NCI-H1092 (cell line): ENCODE measurements around the gene EDC4.
"Not testable (repeated sequence)": the region's sequence is repeated elsewhere in the genome, so short reads cannot be mapped to it uniquely, and the experiment has no call there.

Experiments
- DNase-seq: peaks from one replicate; lab custom pipeline; 2025; lab: John Stamatoyannopoulos, UW

The EDC4 gene

GRCh38 chr16:67853670-67854069, 19.2 kb upstream of the EDC4 start:
- no peak for DNase-seq

GRCh38 chr16:67855789-67856188, 17.1 kb upstream of the EDC4 start:
- DNase-seq = no peak

- no peak for DNase-seq
Observed at GRCh38 chr16:67856927-67857546, 15.8 kb upstream of the EDC4 start.

GRCh38 chr16:67857547-67858233, 15.2 kb upstream of the EDC4 start:
- DNase-seq = no peak

- no peak for DNase-seq
Observed at GRCh38 chr16:67858500-67858899, 14.4 kb upstream of the EDC4 start.

GRCh38 chr16:67860589-67861398, 12.1 kb upstream of the EDC4 start:
- DNase-seq = no peak

GRCh38 chr16:67861877-67862276, 11.0 kb upstream of the EDC4 start:
- no peak for DNase-seq

- DNase-seq = no peak
Observed at GRCh38 chr16:67862623-67863583, 9.9 kb upstream of the EDC4 start.

- DNase-seq = not testable (repeated sequence)
Observed at GRCh38 chr16:67864044-67864443, 8.8 kb upstream of the EDC4 start.

- DNase-seq = no peak
Observed at GRCh38 chr16:67864594-67864993, 8.3 kb upstream of the EDC4 start.

- no peak for DNase-seq
Observed at GRCh38 chr16:67865318-67865717, 7.5 kb upstream of the EDC4 start.

GRCh38 chr16:67868290-67868689, 4.6 kb upstream of the EDC4 start:
- no peak for DNase-seq

- DNase-seq = no peak
Observed at GRCh38 chr16:67869653-67870052, 3.2 kb upstream of the EDC4 start.

GRCh38 chr16:67871256-67871655, 1.6 kb upstream of the EDC4 start:
- DNase-seq = no peak

- no peak for DNase-seq
Observed at GRCh38 chr16:67872131-67872630, 671 bp upstream of the EDC4 start.

GRCh38 chr16:67873435-67874370, 851 bp downstream of the EDC4 start:
- DNase-seq = no peak

- no peak for DNase-seq
Observed at GRCh38 chr16:67874372-67874771, 1.5 kb downstream of the EDC4 start.

GRCh38 chr16:67877064-67877463, 4.2 kb downstream of the EDC4 start:
- no peak for DNase-seq

GRCh38 chr16:67878232-67878631, 5.4 kb downstream of the EDC4 start:
- no peak for DNase-seq

GRCh38 chr16:67878846-67879245, 6.0 kb downstream of the EDC4 start:
- DNase-seq = no peak

- no peak for DNase-seq
Observed at GRCh38 chr16:67879462-67879861, 6.6 kb downstream of the EDC4 start.
